ENCODE measurements around the gene SULT1C2. TPM values are rescaled to one million over a fixed set of nuclear protein-coding genes. Genes with fewer than 3 reads are reported as not detected.
"Not testable (repeated sequence)": the region's sequence is repeated elsewhere in the genome, so short reads cannot be mapped to it uniquely, and the experiment has no call there.

The SULT1C2 gene
- total and polyA plus RNA-seq, 7 experiments from 2014 or later = not detected

DNA sequence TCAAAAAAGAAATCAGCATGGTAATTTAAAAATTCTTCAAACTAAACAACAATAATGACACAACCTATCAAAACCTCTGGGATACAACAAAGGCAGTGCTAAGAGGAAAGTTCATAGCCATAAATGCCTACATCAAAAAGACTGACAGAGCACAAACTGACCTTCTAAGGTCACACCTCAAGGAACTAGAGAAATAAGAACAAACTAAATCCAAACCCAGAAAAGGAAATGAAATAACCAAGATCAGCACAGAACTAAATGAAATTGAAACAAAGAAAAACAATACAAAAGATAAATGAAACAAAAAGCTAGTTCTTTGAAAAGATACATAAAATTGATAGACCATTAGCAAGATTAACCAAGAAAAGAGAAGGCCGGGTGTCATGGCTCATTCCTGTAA, 70.6 kb downstream of the SULT1C2 start:
- H3K4me3 ChIP-seq (ENCODE audit: low read length); H3K27ac ChIP-seq (ENCODE audit: low read depth, low read length); H3K9me3 ChIP-seq (ENCODE audit: control insufficient read depth in 2 of 3, low read length in 3 of 3); POLR2A ChIA-PET; CTCF ChIA-PET; H3K9me3 Mint-ChIP-seq; H3K27me3 ChIP-seq (ENCODE audit: control insufficient read depth in 2 of 2, insufficient read depth in 2 of 2, low read length in 2 of 2); H3K4me3 Mint-ChIP-seq; intact Hi-C loops (cut with micrococcal nuclease); DNase-seq; H3K27ac Mint-ChIP-seq; H3K36me3 Mint-ChIP-seq; H3K4me1 Mint-ChIP-seq; ATAC-seq; H3K36me3 ChIP-seq (ENCODE audit: control insufficient read depth in 2 of 3, insufficient read depth in 3 of 3, low read length in 3 of 3); H3K4me1 ChIP-seq (ENCODE audit: control insufficient read depth in 2 of 2, insufficient read depth in 2 of 2, low read length in 2 of 2): not testable (repeated sequence)
- peaks cover 14 to 45% (median 24%) of the 10 kb centered on the region in 5 donors for H3K27me3 Mint-ChIP-seq

Other genes with a start within 250 kb of the SULT1C2 start
- gene SULT1C3, start 48.9 kb upstream of the SULT1C2 start, total RNA-seq = not detected
- not detected for gene SULT1C3, start 48.9 kb upstream of the SULT1C2 start, polyA plus RNA-seq
- under 1 TPM in 1 of 5 experiments, not detected in 4; 0.78 TPM for gene SULT1C4, start 89.1 kb downstream of the SULT1C2 start, total RNA-seq
- gene SULT1C4, start 89.1 kb downstream of the SULT1C2 start, polyA plus RNA-seq = not detected
- 100 to 1,000 TPM in 4 of 5 experiments, 10 to 100 TPM in 1; 45.3 to 229 (median 117) TPM for gene GCC2, start 160.3 kb downstream of the SULT1C2 start, total RNA-seq
- gene GCC2, start 160.3 kb downstream of the SULT1C2 start, polyA plus RNA-seq = 100 to 1,000 TPM in 1 of 2 donors, 10 to 100 TPM in 1; 84.8 to 100 TPM
- 10 to 100 TPM; 25.3 to 75.3 (median 49.9) TPM for gene LIMS1, start 245.6 kb downstream of the SULT1C2 start, total RNA-seq
- 10 to 100 TPM; 53.5 to 56.7 TPM for gene LIMS1, start 245.6 kb downstream of the SULT1C2 start, polyA plus RNA-seq